Right cardiac atrium (tissue), 5 donors: ENCODE results near the gene CNN3. TPM values are rescaled to one million over a fixed set of nuclear protein-coding genes. Genes with fewer than 3 reads are reported as not detected.

ENCODE experiments used
- ATAC-seq, 2 donors: fragments of 200-7000 bp; cut with Tn5 transposase; one replicate each; pipeline versions ENCODE4 v1.8.0 to v1.9.1; 2020; ENCODE audit warnings: moderate library complexity in 2 of 2, mild to moderate bottlenecking in 1 of 2
- DNase-seq, 3 donors: peaks; one replicate each; pipeline ENCODE4 v3.0.0-alpha.2; 2020
- H3K27ac ChIP-seq: one replicate; pipeline ENCODE4 v1.5.1; 2013; ENCODE audit warnings: mild to moderate bottlenecking, low read length, control low read depth, moderate library complexity
- H3K27me3 ChIP-seq: one replicate; pipeline ENCODE4 v1.6.1; 2013; ENCODE audit not compliant: control insufficient read depth, insufficient read depth
- H3K4me1 ChIP-seq: one replicate; pipeline ENCODE4 v1.6.1; 2013; ENCODE audit warnings: low read length; ENCODE audit not compliant: control insufficient read depth, insufficient read depth
- H3K4me3 ChIP-seq: one replicate; pipeline ENCODE4 v1.5.1; 2013; ENCODE audit warnings: low read length, control low read depth
- H3K9me3 ChIP-seq: one replicate; pipeline ENCODE4 v1.6.1; 2013; ENCODE audit warnings: low read length; ENCODE audit not compliant: control insufficient read depth
- WGBS: extraction: QIAGEN DNeasy Blood & Tissue Kit; methylation state at CpG from one replicate; pipeline ENCODE4 v1.1.7; 2013; 5-methylcytosine and 5-hydroxymethylcytosine counted together
- intact Hi-C, 4 donors: fragments of 100-400 bp; cut with DNase I; formaldehyde crosslinking; loops; one replicate each; pipeline versions ENCODE4 v1.11.0 to v1.14.0; 2022 to 2023
- polyA plus RNA-seq: library from polyadenylated mRNA; stranded (reverse); fragments of 200-250 nt; gene quantifications from one replicate; pipeline ENCODE4 v1.2.3, GENCODE V29; 2013
- total RNA-seq, 4 donors: library from RNA; stranded (reverse); fragmentation: NEBNext Ultra II Directional; extraction: Animal tissue kit (Norgen Biotek cat#: 25700); gene quantifications; one replicate each; pipeline ENCODE4 v1.2.1, GENCODE V29; 2021
- donor health status: healthy with polysubstance abuse.
- donor health status: DM: no; HTN: yes; CAD: no.
- donor health status: DM: no; HTN: no; CAD: no.
- donor health status: DM: no; HTN: yes; CAD: no; lungs with severe emphysema.
- donor health status: DM: yes; HTN: yes; CAD: no.

CNN3 gene
- total and polyA plus RNA-seq, 5 donors, result 61.2 to 162 (median 111) TPM

GRCh38 chr1:94961988-94962387 is 35.1 kb upstream of the CNN3 start:
- H3K27ac ChIP-seq, result no peak overlapping the region
- intact Hi-C loops, result loop anchor here in 1 of 4 donors (5.0 kb wide), 1 partner anchor 35 kb away; the partner anchor contains the start of gene CNN3
- peaks cover 3% of the 10 kb centered on the region for H3K4me1 ChIP-seq
- ATAC-seq, result no peak
- 85% methylated on average over 3 of the region's 3 CpGs for WGBS
- H3K4me3 ChIP-seq, result no peak overlapping the region
- DNase-seq, result no peak
- H3K27me3 ChIP-seq, result no peaks in the 10 kb centered on the region
- no peaks in the 10 kb centered on the region for H3K9me3 ChIP-seq

GRCh38 chr1:94961582-94961981 is 34.7 kb upstream of the CNN3 start:
- Histone ChIP-seq H3K27ac (no peak overlapping the region), H3K4me3 (no peak overlapping the region), H3K27me3 (no peaks in the 10 kb centered on the region), H3K9me3 (no peaks in the 10 kb centered on the region), H3K4me1 (peaks cover 3% of the 10 kb centered on the region)
- DNase-seq, result no peak
- WGBS, result 95% methylated on average over 7 of the region's 7 CpGs
- intact Hi-C loops, result loop anchor here in 1 of 4 donors (5.0 kb wide), 1 partner anchor 34 kb away; the partner anchor contains the start of gene CNN3
- no peak for ATAC-seq

GRCh38 chr1:94958081-94958480 is 31.2 kb upstream of the CNN3 start:
- Histone ChIP-seq H3K4me3 (no peak overlapping the region), H3K27me3 (no peaks in the 10 kb centered on the region), H3K9me3 (no peaks in the 10 kb centered on the region), H3K27ac (no peak overlapping the region), H3K4me1 (no peaks in the 10 kb centered on the region)
- no peak for ATAC-seq
- DNase-seq, result no peak
- intact Hi-C loops, result no loop called here
- WGBS, result 96% methylated on average over 1 of the region's 1 CpG

GRCh38 chr1:94955767-94956632 is 29.1 kb upstream of the CNN3 start:
- H3K4me3 ChIP-seq, result no peak overlapping the region
- no peaks in the 10 kb centered on the region for H3K9me3 ChIP-seq
- intact Hi-C loops, result no loop called here
- ATAC-seq, result peak; percentile 80 to 88
- H3K4me1 ChIP-seq, result no peaks in the 10 kb centered on the region
- DNase-seq, result peak; percentile 50 to 78 (median 75)
- H3K27ac ChIP-seq, result peak overlapping the region; percentile 89
- H3K27me3 ChIP-seq, result no peaks in the 10 kb centered on the region
- 25% methylated on average over 6 of the region's 6 CpGs for WGBS

- no peak for DNase-seq
- WGBS, result 41% methylated on average over 9 of the region's 9 CpGs
- Histone ChIP-seq H3K4me1 (no peaks in the 10 kb centered on the region), H3K4me3 (no peak overlapping the region), H3K9me3 (no peaks in the 10 kb centered on the region), H3K27me3 (no peaks in the 10 kb centered on the region), H3K27ac (peak overlapping the region; percentile 56)
- intact Hi-C loops, result no loop called here
- peak; percentile 56 to 74 for ATAC-seq
Measured at GRCh38 chr1:94954263-94955220, 27.6 kb upstream of the CNN3 start.

GRCh38 chr1:94953746-94954145 is 26.8 kb upstream of the CNN3 start:
- ATAC-seq (no peak), DNase-seq (no peak)
- H3K27me3 ChIP-seq, result no peaks in the 10 kb centered on the region
- H3K4me3 ChIP-seq, result no peak overlapping the region
- no peaks in the 10 kb centered on the region for H3K4me1 ChIP-seq
- WGBS, result 70% methylated on average over 6 of the region's 6 CpGs
- no peak overlapping the region for H3K27ac ChIP-seq
- no peaks in the 10 kb centered on the region for H3K9me3 ChIP-seq
- intact Hi-C loops, result no loop called here

- ATAC-seq, result no peak
- no peak overlapping the region for H3K27ac ChIP-seq
- H3K9me3 ChIP-seq, result no peaks in the 10 kb centered on the region
- no peaks in the 10 kb centered on the region for H3K4me1 ChIP-seq
- DNase-seq, result peak in 1 of 3 donors; percentile 65
- no peaks in the 10 kb centered on the region for H3K27me3 ChIP-seq
- intact Hi-C loops, result no loop called here
- H3K4me3 ChIP-seq, result no peak overlapping the region
Measured at GRCh38 chr1:94953107-94953506, 26.2 kb upstream of the CNN3 start.

GRCh38 chr1:94952539-94952938 is 25.6 kb upstream of the CNN3 start:
- H3K27ac ChIP-seq, result no peak overlapping the region
- H3K4me3 ChIP-seq, result no peak overlapping the region
- H3K27me3 ChIP-seq, result no peaks in the 10 kb centered on the region
- DNase-seq, result no peak
- ATAC-seq, result no peak
- intact Hi-C loops, result no loop called here
- 96% methylated on average over 5 of the region's 5 CpGs for WGBS
- no peaks in the 10 kb centered on the region for H3K9me3 ChIP-seq
- no peaks in the 10 kb centered on the region for H3K4me1 ChIP-seq

GRCh38 chr1:94951509-94952208 is 24.7 kb upstream of the CNN3 start:
- Histone ChIP-seq H3K4me1 (peaks cover 4% of the 10 kb centered on the region), H3K9me3 (no peaks in the 10 kb centered on the region), H3K4me3 (no peak overlapping the region), H3K27ac (no peak overlapping the region), H3K27me3 (no peaks in the 10 kb centered on the region)
- WGBS, result 80% methylated on average over 5 of the region's 5 CpGs
- intact Hi-C loops, result no loop called here
- no peak for DNase-seq
- no peak for ATAC-seq

- no peak overlapping the region for H3K4me3 ChIP-seq
- WGBS, result 79% methylated on average over 2 of the region's 2 CpGs
- intact Hi-C loops, result no loop called here
- H3K4me1 ChIP-seq, result peaks cover 4% of the 10 kb centered on the region
- no peaks in the 10 kb centered on the region for H3K9me3 ChIP-seq
- H3K27ac ChIP-seq, result no peak overlapping the region
- DNase-seq (no peak), ATAC-seq (no peak)
- no peaks in the 10 kb centered on the region for H3K27me3 ChIP-seq
Measured at GRCh38 chr1:94951046-94951445, 24.1 kb upstream of the CNN3 start.
